Neural progenitor cell (in vitro differentiated cells): ENCODE measurements around the gene USP51.

ENCODE experiments used
- CTCF ChIP-seq: fragments of 200-600 bp; sonication (generic); IDR thresholded peaks from 2 replicates; pipeline ENCODE4 v1.5.1; 2017; ENCODE audit warnings: antibody characterized with exemption, mild to moderate bottlenecking
- EZH2 ChIP-seq: fragments of 200-600 bp; sonication (generic); IDR thresholded peaks from 2 replicates; pipeline ENCODE4 v1.6.1; 2017; ENCODE audit warnings: antibody characterized with exemption, mild to moderate bottlenecking, moderate library complexity
- EZH2phosphoT487 ChIP-seq: fragments of 200-600 bp; sonication (generic); IDR thresholded peaks from 2 replicates; pipeline ENCODE4 v1.6.1; 2017; ENCODE audit warnings: antibody characterized with exemption

GRCh38 chrX:55451990-55452832, 37.4 kb downstream of the USP51 start, which contains the start of gene MAGEH1:
- TF ChIP-seq CTCF (no peak), EZH2phosphoT487 (no peak), EZH2 (no peak)
